ENCODE measurements around the gene PSMB1. TPM values are rescaled to one million over a fixed set of nuclear protein-coding genes. Genes with fewer than 3 reads are reported as not detected.
"Not testable (repeated sequence)": the region's sequence is repeated elsewhere in the genome, so short reads cannot be mapped to it uniquely, and the experiment has no call there.

Gene PSMB1
- total RNA-seq, 4 donors from 2014 or later: 213 to 271 (median 237) TPM

DNA sequence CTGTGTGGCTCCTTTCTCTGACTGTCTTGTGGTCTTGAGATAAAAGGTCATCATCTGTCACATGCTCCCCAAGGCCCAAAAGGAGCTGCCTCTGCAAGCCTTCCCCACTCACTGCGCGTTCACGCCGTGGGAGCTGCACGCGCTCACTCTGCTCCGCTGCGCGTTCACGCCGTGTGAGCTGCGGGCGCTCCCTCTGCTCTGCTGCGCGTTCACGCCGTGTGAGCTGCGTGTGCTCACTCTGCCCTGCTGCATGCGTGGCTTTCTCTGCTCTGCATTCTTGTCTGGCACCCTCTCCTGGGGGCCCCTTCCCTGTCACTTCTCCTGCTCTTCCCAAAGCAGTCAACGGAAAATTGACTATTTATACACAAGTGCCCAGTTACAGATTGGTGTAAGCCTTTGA, 42.5 kb downstream of the PSMB1 start:
- Histone ChIP-seq H3K27ac (no peak overlapping the region), H3K4me3 (no peak overlapping the region), H3K9me3 (no peaks in the 10 kb centered on the region), H3K36me3 (no peaks in the 10 kb centered on the region), H3K27me3 (no peaks in the 10 kb centered on the region), H3K4me1 (no peaks in the 10 kb centered on the region)
- no peak for TF ChIP-seq POLR2A (IDR thresholded peaks at IDR 0.05)
- no peak for TF ChIP-seq POLR2AphosphoS5 (IDR thresholded peaks at IDR 0.05)
- no peak for TF ChIP-seq CTCF (IDR thresholded peaks at IDR 0.05)
- no peak for TF ChIP-seq EP300 (IDR thresholded peaks at IDR 0.05)
- no peak for ATAC-seq
- WGBS, 2 donors (ENCODE audit: low coverage in 1 of 2): 73 to 100% methylated on average over 3 to 4 of the region's 20 CpGs

DNA sequence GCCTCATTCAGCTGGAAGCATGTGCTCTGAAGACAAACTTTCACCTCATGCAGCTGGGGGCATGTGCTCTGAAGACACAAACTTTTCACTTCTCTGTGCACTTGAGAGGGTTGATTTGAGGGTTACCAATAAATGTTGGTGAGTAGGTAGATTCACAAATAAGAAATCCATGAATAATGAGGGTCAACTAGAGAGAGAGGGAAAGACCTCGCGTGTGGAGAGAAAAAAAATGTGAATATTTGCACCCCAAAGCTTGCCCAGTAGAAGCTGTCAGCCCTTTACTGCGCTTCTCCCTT, 43.4 kb downstream of the PSMB1 start:
- no peaks in the 10 kb centered on the region for H3K36me3 ChIP-seq
- no peak overlapping the region for H3K27ac ChIP-seq
- H3K9me3 ChIP-seq: no peaks in the 10 kb centered on the region
- TF ChIP-seq POLR2AphosphoS5 (IDR thresholded peaks at IDR 0.05) (no peak), POLR2A (IDR thresholded peaks at IDR 0.05) (no peak), CTCF (IDR thresholded peaks at IDR 0.05) (no peak), EP300 (IDR thresholded peaks at IDR 0.05) (no peak)
- no peak for ATAC-seq
- H3K4me3 ChIP-seq: no peak overlapping the region
- H3K4me1 ChIP-seq: no peaks in the 10 kb centered on the region
- 44 to 73% methylated on average over 3 of the region's 3 CpGs for WGBS, 2 donors (ENCODE audit: low coverage in 1 of 2)
- no peaks in the 10 kb centered on the region for H3K27me3 ChIP-seq

DNA sequence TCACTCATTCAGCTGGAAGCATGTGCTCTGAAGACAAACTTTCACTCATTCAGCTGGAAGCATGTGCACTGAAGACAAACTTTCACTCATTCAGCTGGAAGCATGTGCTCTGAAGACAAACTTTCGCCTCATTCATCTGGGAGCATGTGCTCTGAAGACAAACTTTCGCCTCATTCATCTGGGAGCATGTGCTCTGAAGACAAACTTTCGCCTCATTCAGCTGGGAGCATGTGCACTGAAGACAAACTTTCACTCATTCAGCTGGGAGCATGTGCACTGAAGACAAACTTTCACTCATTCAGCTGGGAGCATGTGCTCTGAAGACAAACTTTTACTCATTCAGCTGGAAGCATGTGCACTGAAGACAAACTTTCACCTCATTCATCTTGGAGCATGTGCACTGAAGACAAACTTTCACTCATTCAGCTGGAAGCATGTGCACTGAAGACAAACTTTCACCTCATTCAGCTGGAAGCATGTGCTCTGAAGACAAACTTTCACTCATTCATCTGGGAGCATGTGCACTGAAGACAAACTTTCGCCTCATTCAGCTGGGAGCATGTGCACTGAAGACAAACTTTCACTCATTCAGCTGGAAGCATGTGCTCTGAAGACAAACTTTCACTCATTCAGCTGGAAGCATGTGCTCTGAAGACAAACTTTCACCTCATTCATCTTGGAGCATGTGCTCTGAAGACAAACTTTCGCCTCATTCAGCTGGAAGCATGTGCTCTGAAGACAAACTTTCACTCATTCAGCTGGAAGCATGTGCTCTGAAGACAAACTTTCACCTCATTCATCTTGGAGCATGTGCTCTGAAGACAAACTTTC, 44.0 kb downstream of the PSMB1 start:
- not testable (repeated sequence) for ATAC-seq, H3K4me1 ChIP-seq, H3K9me3 ChIP-seq, H3K27me3 ChIP-seq, H3K4me3 ChIP-seq, H3K27ac ChIP-seq, H3K36me3 ChIP-seq
- WGBS, 2 donors (ENCODE audit: low coverage in 1 of 2): 25 to 57% methylated on average over 5 of the region's 5 CpGs

DNA sequence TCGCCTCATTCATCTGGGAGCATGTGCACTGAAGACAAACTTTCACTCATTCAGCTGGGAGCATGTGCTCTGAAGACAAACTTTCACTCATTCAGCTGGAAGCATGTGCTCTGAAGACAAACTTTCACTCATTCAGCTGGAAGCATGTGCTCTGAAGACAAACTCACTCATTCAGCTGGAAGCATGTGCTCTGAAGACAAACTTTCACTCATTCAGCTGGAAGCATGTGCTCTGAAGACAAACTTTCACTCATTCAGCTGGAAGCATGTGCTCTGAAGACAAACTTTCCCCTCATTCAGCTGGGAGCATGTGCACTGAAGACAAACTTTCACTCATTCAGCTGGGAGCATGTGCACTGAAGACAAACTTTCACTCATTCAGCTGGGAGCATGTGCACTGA, 44.8 kb downstream of the PSMB1 start:
- H3K27ac ChIP-seq, ATAC-seq, H3K36me3 ChIP-seq, H3K4me3 ChIP-seq, H3K27me3 ChIP-seq, H3K9me3 ChIP-seq, H3K4me1 ChIP-seq: not testable (repeated sequence)
- WGBS, 2 donors (ENCODE audit: low coverage in 1 of 2): no CpG with 5 or more reads among the region's 1 CpG

DNA sequence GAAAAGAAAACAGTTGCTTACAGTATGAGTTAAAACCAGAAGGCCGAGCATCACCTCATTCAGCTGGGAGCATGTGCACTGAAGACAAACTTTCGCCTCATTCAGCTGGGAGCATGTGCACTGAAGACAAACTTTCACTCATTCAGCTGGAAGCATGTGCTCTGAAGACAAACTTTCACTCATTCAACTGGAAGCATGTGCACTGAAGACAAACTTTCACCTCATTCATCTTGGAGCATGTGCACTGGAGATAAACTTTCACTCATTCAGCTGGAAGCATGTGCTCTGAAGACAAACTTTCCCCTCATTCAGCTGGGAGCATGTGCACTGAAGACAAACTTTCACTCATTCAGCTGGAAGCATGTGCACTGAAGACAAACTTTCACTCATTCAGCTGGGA, 45.4 kb downstream of the PSMB1 start:
- H3K36me3 ChIP-seq, H3K4me3 ChIP-seq, H3K27ac ChIP-seq, H3K27me3 ChIP-seq, ATAC-seq, H3K9me3 ChIP-seq, H3K4me1 ChIP-seq: not testable (repeated sequence)
- 46 to 72% methylated on average over 2 of the region's 2 CpGs for WGBS, 2 donors (ENCODE audit: low coverage in 1 of 2)

DNA sequence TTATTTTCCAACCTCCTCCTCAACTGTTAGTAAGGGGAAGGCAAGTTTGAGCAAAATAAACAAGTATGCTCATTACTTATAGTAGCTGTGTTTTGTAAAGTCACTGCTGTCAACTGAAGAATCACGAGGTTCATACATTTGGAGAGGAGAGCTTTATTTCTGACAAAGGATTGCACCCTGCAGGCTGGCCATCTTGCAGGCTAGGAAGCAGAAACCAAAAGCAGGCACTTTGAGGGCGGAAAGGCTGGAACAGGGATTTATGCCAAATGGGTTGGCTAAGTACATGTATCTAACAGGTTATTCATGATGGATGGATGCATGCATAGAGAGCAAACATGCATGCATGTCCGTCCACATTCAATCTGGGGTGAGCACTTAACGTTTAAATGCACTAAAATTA, 46.7 kb downstream of the PSMB1 start:
- no peak for ATAC-seq
- 46 to 57% methylated on average over 3 to 4 of the region's 4 CpGs for WGBS, 2 donors (ENCODE audit: low coverage in 1 of 2)
- Histone ChIP-seq H3K36me3 (no peaks in the 10 kb centered on the region), H3K27ac (no peak overlapping the region), H3K27me3 (peaks cover 9% of the 10 kb centered on the region), H3K9me3 (peaks cover 0 to 22% (median 0%) of the 10 kb centered on the region in 3 donors), H3K4me3 (no peak overlapping the region), H3K4me1 (no peaks in the 10 kb centered on the region)
- TF ChIP-seq CTCF (IDR thresholded peaks at IDR 0.05) (no peak), POLR2AphosphoS5 (IDR thresholded peaks at IDR 0.05) (no peak), EP300 (IDR thresholded peaks at IDR 0.05) (no peak), POLR2A (IDR thresholded peaks at IDR 0.05) (no peak)
